HepG2 (cell line): ENCODE results near the gene SART1. TPM values are rescaled to one million over a fixed set of nuclear protein-coding genes. Genes with fewer than 3 reads are reported as not detected.
A peak's percentile ranks its signal among the peaks of the same experiment; 100 is the strongest.

Experiments used
- FOXC1 ChIP-seq: sonication (generic); formaldehyde crosslinking; IDR thresholded peaks from 2 replicates; pipeline ENCODE4 v1.8.0; 2022; ENCODE audit warnings: mild to moderate bottlenecking, missing genetic modification reagents, borderline replicate concordance
- PPARG ChIP-seq: conservative IDR thresholded peaks from 2 replicates; pipeline ENCODE4 v1.6.1; 2016; ENCODE audit warnings: missing biosample characterization, missing genetic modification reagents
- RCOR2 ChIP-seq: IDR thresholded peaks from 2 replicates; pipeline ENCODE4 v1.6.1; 2016; ENCODE audit warnings: missing biosample characterization, missing genetic modification reagents
- SOX13 ChIP-seq, 3 experiments: fragments of 450-650 bp in 1 of 3; sonication (generic) in 1 of 3; formaldehyde crosslinking in 1 of 3; IDR thresholded peaks in 2 of 3; conservative IDR thresholded peaks in 1 of 3; 2 replicates each; pipeline versions ENCODE4 v1.5.0 to v1.6.1; 2016 to 2020; ENCODE audit warnings: antibody characterized with exemption in 1 of 3, mild to moderate bottlenecking in 1 of 3, missing compliant biosample characterization in 1 of 3, missing genetic modification reagents in 1 of 3, moderate library complexity in 1 of 3
- ZMYM2 ChIP-seq: sonication (generic); formaldehyde crosslinking; IDR thresholded peaks from 2 replicates; pipeline ENCODE4 v1.8.0; 2022; ENCODE audit warnings: mild to moderate bottlenecking, missing genetic modification reagents
- ZNF24 ChIP-seq: fragments of 450-650 bp; IDR thresholded peaks from 2 replicates; pipeline ENCODE4 v1.6.1; 2017; ENCODE audit warnings: antibody characterized with exemption, mild to moderate bottlenecking
- ZNF629 ChIP-seq: sonication (generic); formaldehyde crosslinking; conservative IDR thresholded peaks from 2 replicates; pipeline ENCODE4 v1.5.0; 2020; ENCODE audit warnings: missing genetic modification reagents
- ZNF644 ChIP-seq: IDR thresholded peaks from 2 replicates; pipeline ENCODE4 v1.6.1; 2016; ENCODE audit warnings: low read depth
- ZNF652 ChIP-seq: IDR thresholded peaks from 2 replicates; pipeline ENCODE4 v1.6.1; 2016; ENCODE audit warnings: low read depth, borderline replicate concordance
- polyA plus RNA-seq, 8 experiments: library from polyadenylated mRNA; depleted of rRNA in 3 of 8; stranded (reverse) in 7 of 8; unstranded in 1 of 8; fragments of >200 nt; fragmentation: Illumina TruSeq in 4 of 8; extraction: Trizol in 4 of 8; gene quantifications; 2 replicates each; pipeline versions ENCODE4 v1.2.1 to v1.2.3, GENCODE V29; 2011 to 2016; ENCODE audit warnings: low read depth in 4 of 8, missing spikeins in 1 of 8, mixed read lengths in 1 of 8; ENCODE audit not compliant: insufficient read depth in 1 of 8
- total RNA-seq, 5 experiments: library from RNA; depleted of rRNA; stranded (reverse); fragments of >200 nt; fragmentation: Illumina TruSeq; extraction: Trizol; gene quantifications; 2 replicates each; pipeline ENCODE4 v1.2.3, GENCODE V29; 2016; ENCODE audit warnings: low read depth in 1 of 5
- TF ChIP-seq, protein P1 (sequence below): sonication (generic); formaldehyde crosslinking; conservative IDR thresholded peaks from 2 replicates; pipeline ENCODE4 v1.4.0; 2020; ENCODE audit warnings: mild to moderate bottlenecking, missing genetic modification reagents, moderate library complexity
- TF ChIP-seq, protein P2 (sequence below), 2 experiments: sonication (generic) in 1 of 2; formaldehyde crosslinking in 1 of 2; IDR thresholded peaks; 2 replicates each; pipeline versions ENCODE4 v1.4.0 to v1.6.1; 2016 to 2020; ENCODE audit warnings: borderline replicate concordance in 1 of 2, low read depth in 1 of 2, mild to moderate bottlenecking in 1 of 2, missing genetic modification reagents in 1 of 2
- TF ChIP-seq, protein P3 (sequence below): sonication (generic); formaldehyde crosslinking; IDR thresholded peaks from 2 replicates; pipeline ENCODE4 v1.4.0; 2020; ENCODE audit warnings: missing genetic modification reagents, borderline replicate concordance
- TF ChIP-seq, protein P4 (sequence below): sonication (generic); formaldehyde crosslinking; IDR thresholded peaks from 2 replicates; pipeline ENCODE4 v1.9.0; 2022; ENCODE audit warnings: low read depth, missing genetic modification reagents
- TF ChIP-seq, protein P5 (sequence below): sonication (generic); formaldehyde crosslinking; IDR thresholded peaks from 2 replicates; pipeline ENCODE4 v1.4.0; 2020; ENCODE audit warnings: missing genetic modification reagents, mild to moderate bottlenecking, borderline replicate concordance

SART1 gene
- total and polyA plus RNA-seq, 2 of the 13 experiments (the other 11 are each of a cell fraction or from before 2014, with no cell fraction given) = 11.3 to 22.5 TPM

- TF ChIP-seq, protein P1, sequence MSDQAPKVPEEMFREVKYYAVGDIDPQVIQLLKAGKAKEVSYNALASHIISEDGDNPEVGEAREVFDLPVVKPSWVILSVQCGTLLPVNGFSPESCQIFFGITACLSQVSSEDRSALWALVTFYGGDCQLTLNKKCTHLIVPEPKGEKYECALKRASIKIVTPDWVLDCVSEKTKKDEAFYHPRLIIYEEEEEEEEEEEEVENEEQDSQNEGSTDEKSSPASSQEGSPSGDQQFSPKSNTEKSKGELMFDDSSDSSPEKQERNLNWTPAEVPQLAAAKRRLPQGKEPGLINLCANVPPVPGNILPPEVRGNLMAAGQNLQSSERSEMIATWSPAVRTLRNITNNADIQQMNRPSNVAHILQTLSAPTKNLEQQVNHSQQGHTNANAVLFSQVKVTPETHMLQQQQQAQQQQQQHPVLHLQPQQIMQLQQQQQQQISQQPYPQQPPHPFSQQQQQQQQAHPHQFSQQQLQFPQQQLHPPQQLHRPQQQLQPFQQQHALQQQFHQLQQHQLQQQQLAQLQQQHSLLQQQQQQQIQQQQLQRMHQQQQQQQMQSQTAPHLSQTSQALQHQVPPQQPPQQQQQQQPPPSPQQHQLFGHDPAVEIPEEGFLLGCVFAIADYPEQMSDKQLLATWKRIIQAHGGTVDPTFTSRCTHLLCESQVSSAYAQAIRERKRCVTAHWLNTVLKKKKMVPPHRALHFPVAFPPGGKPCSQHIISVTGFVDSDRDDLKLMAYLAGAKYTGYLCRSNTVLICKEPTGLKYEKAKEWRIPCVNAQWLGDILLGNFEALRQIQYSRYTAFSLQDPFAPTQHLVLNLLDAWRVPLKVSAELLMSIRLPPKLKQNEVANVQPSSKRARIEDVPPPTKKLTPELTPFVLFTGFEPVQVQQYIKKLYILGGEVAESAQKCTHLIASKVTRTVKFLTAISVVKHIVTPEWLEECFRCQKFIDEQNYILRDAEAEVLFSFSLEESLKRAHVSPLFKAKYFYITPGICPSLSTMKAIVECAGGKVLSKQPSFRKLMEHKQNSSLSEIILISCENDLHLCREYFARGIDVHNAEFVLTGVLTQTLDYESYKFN (CRISPR knock-in tag) = peak; percentile 94
- TF ChIP-seq, protein P2, sequence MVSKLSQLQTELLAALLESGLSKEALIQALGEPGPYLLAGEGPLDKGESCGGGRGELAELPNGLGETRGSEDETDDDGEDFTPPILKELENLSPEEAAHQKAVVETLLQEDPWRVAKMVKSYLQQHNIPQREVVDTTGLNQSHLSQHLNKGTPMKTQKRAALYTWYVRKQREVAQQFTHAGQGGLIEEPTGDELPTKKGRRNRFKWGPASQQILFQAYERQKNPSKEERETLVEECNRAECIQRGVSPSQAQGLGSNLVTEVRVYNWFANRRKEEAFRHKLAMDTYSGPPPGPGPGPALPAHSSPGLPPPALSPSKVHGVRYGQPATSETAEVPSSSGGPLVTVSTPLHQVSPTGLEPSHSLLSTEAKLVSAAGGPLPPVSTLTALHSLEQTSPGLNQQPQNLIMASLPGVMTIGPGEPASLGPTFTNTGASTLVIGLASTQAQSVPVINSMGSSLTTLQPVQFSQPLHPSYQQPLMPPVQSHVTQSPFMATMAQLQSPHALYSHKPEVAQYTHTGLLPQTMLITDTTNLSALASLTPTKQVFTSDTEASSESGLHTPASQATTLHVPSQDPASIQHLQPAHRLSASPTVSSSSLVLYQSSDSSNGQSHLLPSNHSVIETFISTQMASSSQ (IDR thresholded peaks at IDR 0.05; ENCODE audit: low read depth) = peak; percentile 84
- TF ChIP-seq, protein P2 (CRISPR knock-in tag; IDR thresholded peaks at IDR 0.05; ENCODE audit: borderline replicate concordance) = peak; percentile 85
- TF ChIP-seq ZNF24 = no peak
- TF ChIP-seq PPARG = peak; percentile 79
- TF ChIP-seq ZMYM2 (CRISPR knock-in tag) = peak; percentile 90; the same call in 1 of the 2 replicates
- peak; percentile 62; the same call in 1 of the 2 replicates for TF ChIP-seq ZNF644
- no peak for TF ChIP-seq SOX13 (IDR thresholded peaks at IDR 0.05)
- peak in 1 of 2 experiments; percentile 58; a peak in 2 of 4 replicates for TF ChIP-seq SOX13 (CRISPR knock-in tag; conservative IDR thresholded peaks at IDR 0.05 in 1 of 2, IDR thresholded peaks at IDR 0.05 in 1 of 2)
- peak; percentile 58; the same call in 1 of the 2 replicates for TF ChIP-seq ZNF629 (CRISPR knock-in tag)
- TF ChIP-seq, protein P3, sequence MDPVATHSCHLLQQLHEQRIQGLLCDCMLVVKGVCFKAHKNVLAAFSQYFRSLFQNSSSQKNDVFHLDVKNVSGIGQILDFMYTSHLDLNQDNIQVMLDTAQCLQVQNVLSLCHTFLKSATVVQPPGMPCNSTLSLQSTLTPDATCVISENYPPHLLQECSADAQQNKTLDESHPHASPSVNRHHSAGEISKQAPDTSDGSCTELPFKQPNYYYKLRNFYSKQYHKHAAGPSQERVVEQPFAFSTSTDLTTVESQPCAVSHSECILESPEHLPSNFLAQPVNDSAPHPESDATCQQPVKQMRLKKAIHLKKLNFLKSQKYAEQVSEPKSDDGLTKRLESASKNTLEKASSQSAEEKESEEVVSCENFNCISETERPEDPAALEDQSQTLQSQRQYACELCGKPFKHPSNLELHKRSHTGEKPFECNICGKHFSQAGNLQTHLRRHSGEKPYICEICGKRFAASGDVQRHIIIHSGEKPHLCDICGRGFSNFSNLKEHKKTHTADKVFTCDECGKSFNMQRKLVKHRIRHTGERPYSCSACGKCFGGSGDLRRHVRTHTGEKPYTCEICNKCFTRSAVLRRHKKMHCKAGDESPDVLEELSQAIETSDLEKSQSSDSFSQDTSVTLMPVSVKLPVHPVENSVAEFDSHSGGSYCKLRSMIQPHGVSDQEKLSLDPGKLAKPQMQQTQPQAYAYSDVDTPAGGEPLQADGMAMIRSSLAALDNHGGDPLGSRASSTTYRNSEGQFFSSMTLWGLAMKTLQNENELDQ (CRISPR knock-in tag) = no peak
- TF ChIP-seq, protein P4, sequence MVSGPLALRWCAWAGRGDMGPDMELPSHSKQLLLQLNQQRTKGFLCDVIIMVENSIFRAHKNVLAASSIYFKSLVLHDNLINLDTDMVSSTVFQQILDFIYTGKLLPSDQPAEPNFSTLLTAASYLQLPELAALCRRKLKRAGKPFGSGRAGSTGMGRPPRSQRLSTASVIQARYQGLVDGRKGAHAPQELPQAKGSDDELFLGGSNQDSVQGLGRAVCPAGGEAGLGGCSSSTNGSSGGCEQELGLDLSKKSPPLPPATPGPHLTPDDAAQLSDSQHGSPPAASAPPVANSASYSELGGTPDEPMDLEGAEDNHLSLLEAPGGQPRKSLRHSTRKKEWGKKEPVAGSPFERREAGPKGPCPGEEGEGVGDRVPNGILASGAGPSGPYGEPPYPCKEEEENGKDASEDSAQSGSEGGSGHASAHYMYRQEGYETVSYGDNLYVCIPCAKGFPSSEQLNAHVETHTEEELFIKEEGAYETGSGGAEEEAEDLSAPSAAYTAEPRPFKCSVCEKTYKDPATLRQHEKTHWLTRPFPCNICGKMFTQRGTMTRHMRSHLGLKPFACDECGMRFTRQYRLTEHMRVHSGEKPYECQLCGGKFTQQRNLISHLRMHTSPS (CRISPR knock-in tag) = 0 out of 2 replicates have a peak, but pooled peaks have one; percentile 18
- TF ChIP-seq FOXC1 (CRISPR knock-in tag) = 0 out of 2 replicates have a peak, but pooled peaks have one; percentile 61
- peak; percentile 96 for TF ChIP-seq ZNF652
- TF ChIP-seq, protein P5, sequence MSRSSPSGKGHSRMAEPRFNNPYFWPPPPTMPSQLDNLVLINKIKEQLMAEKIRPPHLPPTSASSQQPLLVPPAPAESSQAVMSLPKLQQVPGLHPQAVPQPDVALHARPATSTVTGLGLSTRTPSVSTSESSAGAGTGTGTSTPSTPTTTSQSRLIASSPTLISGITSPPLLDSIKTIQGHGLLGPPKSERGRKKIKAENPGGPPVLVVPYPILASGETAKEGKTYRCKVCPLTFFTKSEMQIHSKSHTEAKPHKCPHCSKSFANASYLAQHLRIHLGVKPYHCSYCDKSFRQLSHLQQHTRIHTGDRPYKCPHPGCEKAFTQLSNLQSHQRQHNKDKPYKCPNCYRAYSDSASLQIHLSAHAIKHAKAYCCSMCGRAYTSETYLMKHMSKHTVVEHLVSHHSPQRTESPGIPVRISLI (CRISPR knock-in tag) = peak; percentile 46; the same call in 1 of the 2 replicates
- peak; percentile 67 for TF ChIP-seq RCOR2
These were observed 9.4 kb upstream of the SART1 start (continued) for GRCh38 chr11:65952052-65952521.
